ENCODE measurements around the gene PHB1.

Gene PHB1

GRCh38 chr17:49387498-49388289 lies 27.0 kb downstream of the PHB1 start:
- peaks cover 2 to 4% of the 10 kb centered on the region in 2 donors for H3K9me3 Mint-ChIP-seq
- ATAC-seq (replicated peaks) (peak; percentile 12 to 18), DNase-seq (no peak)
- peak overlapping the region; percentile 99 for H3K27ac Mint-ChIP-seq
- peaks cover 2 to 14% of the 10 kb centered on the region in 2 donors for H3K36me3 Mint-ChIP-seq
- peaks cover 47 to 75% of the 10 kb centered on the region in 2 donors for H3K4me1 Mint-ChIP-seq
- no peaks in the 10 kb centered on the region for H3K27me3 Mint-ChIP-seq
- peak overlapping the region; percentile 73 to 78 for H3K4me3 Mint-ChIP-seq

- Mint-ChIP-seq H3K27ac (peak overlapping the region; percentile 52), H3K9me3 (peaks cover 2 to 4% of the 10 kb centered on the region in 2 donors), H3K4me1 (peaks cover 57 to 76% of the 10 kb centered on the region in 2 donors), H3K36me3 (peaks cover 2 to 14% of the 10 kb centered on the region in 2 donors), H3K4me3 (no peak overlapping the region), H3K27me3 (no peaks in the 10 kb centered on the region)
- no peak for DNase-seq
- no peak for ATAC-seq (replicated peaks)
Measured at GRCh38 chr17:49386373-49386772, 28.3 kb downstream of the PHB1 start.

- ATAC-seq (replicated peaks) (no peak), DNase-seq (no peak)
- H3K27me3 Mint-ChIP-seq, result no peaks in the 10 kb centered on the region
- H3K36me3 Mint-ChIP-seq, result peaks cover 4 to 19% of the 10 kb centered on the region in 2 donors
- H3K9me3 Mint-ChIP-seq, result peaks cover 2 to 4% of the 10 kb centered on the region in 2 donors
- H3K4me3 Mint-ChIP-seq, result no peak overlapping the region
- H3K27ac Mint-ChIP-seq, result no peak overlapping the region
- peaks cover 50 to 70% of the 10 kb centered on the region in 2 donors for H3K4me1 Mint-ChIP-seq
Measured at GRCh38 chr17:49384951-49385350, 29.7 kb downstream of the PHB1 start.

- Mint-ChIP-seq H3K4me1 (peaks cover 42 to 56% of the 10 kb centered on the region in 2 donors), H3K4me3 (no peak overlapping the region), H3K36me3 (peaks cover 9 to 28% of the 10 kb centered on the region in 2 donors), H3K27me3 (no peaks in the 10 kb centered on the region), H3K27ac (no peak overlapping the region), H3K9me3 (peaks cover 5 to 6% of the 10 kb centered on the region in 2 donors)
- DNase-seq, result no peak
- ATAC-seq (replicated peaks), result no peak
Measured at GRCh38 chr17:49383060-49383459, 31.6 kb downstream of the PHB1 start.

GRCh38 chr17:49382556-49382955 lies 32.1 kb downstream of the PHB1 start:
- no peak overlapping the region for H3K4me3 Mint-ChIP-seq
- DNase-seq, result no peak
- no peaks in the 10 kb centered on the region for H3K27me3 Mint-ChIP-seq
- H3K36me3 Mint-ChIP-seq, result peaks cover 9 to 26% of the 10 kb centered on the region in 2 donors
- peaks cover 41 to 51% of the 10 kb centered on the region in 2 donors for H3K4me1 Mint-ChIP-seq
- H3K9me3 Mint-ChIP-seq, result peaks cover 5 to 6% of the 10 kb centered on the region in 2 donors
- ATAC-seq (replicated peaks), result no peak
- H3K27ac Mint-ChIP-seq, result no peak overlapping the region

- ATAC-seq (replicated peaks) (peak in 1 of 2 donors; percentile 33), DNase-seq (no peak)
- H3K4me1 Mint-ChIP-seq, result peaks cover 39 to 51% of the 10 kb centered on the region in 2 donors
- no peaks in the 10 kb centered on the region for H3K27me3 Mint-ChIP-seq
- no peak overlapping the region for H3K27ac Mint-ChIP-seq
- H3K9me3 Mint-ChIP-seq, result peaks cover 5 to 6% of the 10 kb centered on the region in 2 donors
- peaks cover 9 to 21% of the 10 kb centered on the region in 2 donors for H3K36me3 Mint-ChIP-seq
- H3K4me3 Mint-ChIP-seq, result no peak overlapping the region
Measured at GRCh38 chr17:49381793-49382192, 32.9 kb downstream of the PHB1 start.

- Mint-ChIP-seq H3K36me3 (peaks cover 9 to 19% of the 10 kb centered on the region in 2 donors), H3K27ac (no peak overlapping the region), H3K9me3 (peaks cover 5 to 6% of the 10 kb centered on the region in 2 donors), H3K27me3 (no peaks in the 10 kb centered on the region), H3K4me1 (peaks cover 39 to 51% of the 10 kb centered on the region in 2 donors), H3K4me3 (no peak overlapping the region)
- no peak for DNase-seq
- no peak for ATAC-seq (replicated peaks)
Measured at GRCh38 chr17:49381033-49381432, 33.6 kb downstream of the PHB1 start.

GRCh38 chr17:49379926-49380325 lies 34.8 kb downstream of the PHB1 start:
- Mint-ChIP-seq H3K4me1 (peaks cover 38 to 49% of the 10 kb centered on the region in 2 donors), H3K4me3 (no peak overlapping the region)

GRCh38 chr17:49378311-49378710 lies 36.4 kb downstream of the PHB1 start:
- no peak for ATAC-seq (replicated peaks)
- Mint-ChIP-seq H3K4me3 (no peak overlapping the region), H3K27ac (peak overlapping the region; percentile 56), H3K4me1 (peaks cover 39 to 47% of the 10 kb centered on the region in 2 donors), H3K36me3 (peaks cover 9 to 19% of the 10 kb centered on the region in 2 donors), H3K9me3 (peaks cover 5 to 6% of the 10 kb centered on the region in 2 donors), H3K27me3 (no peaks in the 10 kb centered on the region)
- DNase-seq, result no peak

More at GRCh38 chr17:49379926-49380325, 34.8 kb downstream of the PHB1 start:
- Mint-ChIP-seq H3K27ac (no peak overlapping the region), H3K27me3 (no peaks in the 10 kb centered on the region), H3K9me3 (peaks cover 5 to 6% of the 10 kb centered on the region in 2 donors), H3K36me3 (peaks cover 9 to 19% of the 10 kb centered on the region in 2 donors)
- DNase-seq (no peak), ATAC-seq (replicated peaks) (no peak)

GRCh38 chr17:49375544-49375943 lies 39.1 kb downstream of the PHB1 start:
- Mint-ChIP-seq H3K27me3 (no peaks in the 10 kb centered on the region), H3K9me3 (peaks cover 5 to 6% of the 10 kb centered on the region in 2 donors), H3K4me1 (peaks cover 33 to 53% of the 10 kb centered on the region in 2 donors), H3K27ac (no peak overlapping the region), H3K4me3 (no peak overlapping the region), H3K36me3 (peaks cover 6 to 15% of the 10 kb centered on the region in 2 donors)
- no peak for DNase-seq
- no peak for ATAC-seq (replicated peaks)

- H3K4me1 Mint-ChIP-seq, result peaks cover 27 to 62% of the 10 kb centered on the region in 2 donors
- DNase-seq (no peak), ATAC-seq (replicated peaks) (no peak)
- H3K36me3 Mint-ChIP-seq, result no peaks in the 10 kb centered on the region
- H3K27ac Mint-ChIP-seq, result peak overlapping the region; percentile 79
- no peaks in the 10 kb centered on the region for H3K9me3 Mint-ChIP-seq
- no peak overlapping the region for H3K4me3 Mint-ChIP-seq
- H3K27me3 Mint-ChIP-seq, result no peaks in the 10 kb centered on the region
Measured at GRCh38 chr17:49373115-49373514, 41.6 kb downstream of the PHB1 start.

GRCh38 chr17:49372425-49372824 lies 42.3 kb downstream of the PHB1 start:
- Mint-ChIP-seq H3K4me1 (peaks cover 25 to 62% of the 10 kb centered on the region in 2 donors), H3K27me3 (no peaks in the 10 kb centered on the region), H3K36me3 (no peaks in the 10 kb centered on the region), H3K9me3 (no peaks in the 10 kb centered on the region), H3K4me3 (peak overlapping the region in 1 of 2 donors; percentile 46), H3K27ac (peak overlapping the region; percentile 90)
- ATAC-seq (replicated peaks) (peak in 1 of 2 donors; percentile 57), DNase-seq (no peak)

GRCh38 chr17:49370971-49371834 lies 43.5 kb downstream of the PHB1 start:
- H3K4me3 Mint-ChIP-seq, result no peak overlapping the region
- peaks cover 0 to 3% of the 10 kb centered on the region in 2 donors for H3K36me3 Mint-ChIP-seq
- no peaks in the 10 kb centered on the region for H3K27me3 Mint-ChIP-seq
- H3K4me1 Mint-ChIP-seq, result peaks cover 19 to 51% of the 10 kb centered on the region in 2 donors
- DNase-seq, result no peak
- no peaks in the 10 kb centered on the region for H3K9me3 Mint-ChIP-seq
- H3K27ac Mint-ChIP-seq, result peak overlapping the region; percentile 65
- ATAC-seq (replicated peaks), result no peak

GRCh38 chr17:49369760-49370159 lies 44.9 kb downstream of the PHB1 start:
- H3K27me3 Mint-ChIP-seq, result no peaks in the 10 kb centered on the region
- no peak overlapping the region for H3K4me3 Mint-ChIP-seq
- DNase-seq (no peak), ATAC-seq (replicated peaks) (no peak)
- no peaks in the 10 kb centered on the region for H3K9me3 Mint-ChIP-seq
- peaks cover 19 to 60% of the 10 kb centered on the region in 2 donors for H3K4me1 Mint-ChIP-seq
- peaks cover 0 to 3% of the 10 kb centered on the region in 2 donors for H3K36me3 Mint-ChIP-seq
- no peak overlapping the region for H3K27ac Mint-ChIP-seq
